ENCODE results near the gene DENND1A.
"Not testable (repeated sequence)": the region's sequence is repeated elsewhere in the genome, so short reads cannot be mapped to it uniquely, and the experiment has no call there.

Gene DENND1A

DNA sequence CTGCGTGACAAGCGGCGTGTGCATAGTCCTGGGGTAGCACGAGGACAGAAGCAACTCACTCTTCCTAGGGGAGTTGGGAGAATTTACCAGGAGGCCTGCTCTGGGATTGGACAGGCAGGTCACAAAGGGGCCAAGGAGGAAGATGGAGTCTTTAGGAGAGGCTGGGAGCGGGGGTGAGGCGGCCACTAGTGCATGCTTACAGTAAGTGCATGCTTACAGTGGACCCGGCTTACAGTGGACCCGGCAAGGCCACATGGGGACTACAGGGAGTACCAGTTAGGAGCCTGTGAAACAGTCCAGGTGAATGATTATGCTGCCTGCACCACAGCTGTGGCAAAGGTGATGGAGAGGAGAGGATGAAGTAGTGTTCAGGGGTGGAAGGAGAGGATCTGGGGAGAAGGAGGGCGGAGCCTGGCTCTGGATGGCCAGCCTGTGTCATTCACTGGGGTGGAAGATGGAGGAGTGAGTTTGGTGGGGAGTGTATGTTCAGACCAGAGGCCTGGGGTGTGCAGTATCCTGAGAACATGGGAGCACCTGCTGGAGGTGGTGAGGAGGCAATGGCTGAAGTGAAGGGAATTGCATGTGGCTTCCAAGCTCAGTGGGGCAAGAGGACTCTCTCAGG, 495.2 kb downstream of the DENND1A start:
- H3K27me3 ChIP-seq (ENCODE audit: control insufficient read depth in 1 of 2, insufficient read depth in 1 of 2, low read length in 2 of 2): no peaks in the 10 kb centered on the region
- no peak overlapping the region for H4K91ac ChIP-seq (ENCODE audit: low read length)
- H3K4me2 ChIP-seq (ENCODE audit: low read length, poor library complexity, severe bottlenecking): no peak overlapping the region
- no peak overlapping the region for H3K27ac ChIP-seq (ENCODE audit: low read length, poor library complexity, severe bottlenecking)
- no peak overlapping the region for H4K8ac ChIP-seq (ENCODE audit: low read length)
- H2BK120ac ChIP-seq (ENCODE audit: low read depth, low read length): no peak overlapping the region
- no peak overlapping the region for H2AFZ ChIP-seq (ENCODE audit: low read depth, low read length)
- H2BK5ac ChIP-seq (ENCODE audit: low read depth, low read length, poor library complexity, severe bottlenecking): no peak overlapping the region
- DNase-seq: peak; percentile 2
- no peak overlapping the region for H2BK15ac ChIP-seq (ENCODE audit: low read depth, poor library complexity, severe bottlenecking)
- no peak overlapping the region for H3K4ac ChIP-seq (ENCODE audit: low read depth in 1 of 2, low read length in 2 of 2)
- no peak overlapping the region for H3K9ac ChIP-seq (ENCODE audit: low read length)
- no peak overlapping the region for H3K18ac ChIP-seq (ENCODE audit: low read depth in 1 of 2, low read length in 2 of 2)
- H3K36me3 ChIP-seq (ENCODE audit: control insufficient read depth in 1 of 2, insufficient read depth in 2 of 2, low read depth in 1 of 2, low read length in 2 of 2): peaks cover 22 to 48% of the 10 kb centered on the region in 2 experiments
- WGBS: 82% methylated on average over 9 of the region's 9 CpGs
- no peaks in the 10 kb centered on the region for H3K79me1 ChIP-seq (replicated peaks; ENCODE audit: low read length, poor library complexity, severe bottlenecking)
- H3K4me1 ChIP-seq (ENCODE audit: control insufficient read depth, insufficient read depth, low read depth, low read length): peaks cover 4% of the 10 kb centered on the region
- no peak overlapping the region for H3K23ac ChIP-seq (ENCODE audit: low read length in 2 of 2)
- no peaks in the 10 kb centered on the region for H3K9me3 ChIP-seq (ENCODE audit: control insufficient read depth, low read length)
- H3K4me3 ChIP-seq (ENCODE audit: insufficient read depth in 1 of 2, low read depth in 1 of 2, low read length in 2 of 2): no peak overlapping the region
- no peak overlapping the region for H2BK12ac ChIP-seq (ENCODE audit: low read length in 2 of 2)
- peak overlapping the region in 1 of 2 experiments; percentile 19 for H3K14ac ChIP-seq (ENCODE audit: low read length in 2 of 2)
- no peak overlapping the region for H2AK5ac ChIP-seq (ENCODE audit: low read length, severe bottlenecking)

DNA sequence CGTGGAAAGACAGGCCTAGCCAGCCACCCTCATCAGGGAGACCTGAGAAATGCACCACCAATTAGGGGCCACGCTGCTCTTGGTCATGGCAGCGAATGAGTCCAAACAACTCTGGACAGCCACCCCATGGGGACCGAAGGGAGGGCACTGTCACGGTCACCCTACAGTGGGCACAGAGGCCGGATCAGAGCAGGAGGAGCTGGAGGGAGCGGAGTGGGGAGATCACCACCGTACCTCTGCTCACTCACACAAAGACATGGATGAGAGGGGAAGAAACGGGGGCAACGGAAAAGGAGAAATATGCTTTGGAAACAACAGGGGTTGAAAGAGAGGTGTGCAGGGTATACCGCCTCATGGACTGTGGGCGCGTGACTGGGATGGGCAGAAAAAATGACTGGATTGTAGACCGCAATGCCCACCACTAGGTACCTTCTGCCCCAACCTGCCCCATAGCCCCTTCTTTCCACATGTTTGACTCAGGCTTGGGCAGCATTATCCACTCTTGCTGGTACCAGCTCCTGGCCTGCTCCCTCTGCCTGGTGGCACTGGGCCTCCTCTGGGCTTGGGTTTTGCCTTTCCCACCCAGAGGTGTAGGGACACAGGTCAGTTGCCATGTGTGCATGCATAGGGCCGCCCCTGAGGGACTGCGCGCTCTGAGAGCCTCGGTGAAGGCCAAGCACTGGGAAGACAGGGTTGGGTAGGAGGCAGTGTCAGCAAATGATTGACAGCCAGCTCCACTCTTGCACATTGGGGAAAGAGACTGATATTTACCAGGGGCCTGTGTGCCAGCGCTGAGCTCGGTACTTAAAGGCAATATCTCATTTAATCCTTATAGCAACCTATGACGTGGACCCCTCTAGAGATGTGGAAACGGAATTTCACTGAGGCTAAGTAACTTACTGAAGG, 497.3 kb downstream of the DENND1A start:
- DNase-seq: no peak
- Histone ChIP-seq H3K36me3 (ENCODE audit: control insufficient read depth in 1 of 2, insufficient read depth in 2 of 2, low read depth in 1 of 2, low read length in 2 of 2) (peaks cover 26 to 33% of the 10 kb centered on the region in 2 experiments), H3K4ac (ENCODE audit: low read depth in 1 of 2, low read length in 2 of 2) (no peak overlapping the region), H3K23ac (ENCODE audit: low read length in 2 of 2) (no peak overlapping the region), H2AFZ (ENCODE audit: low read depth, low read length) (no peak overlapping the region), H2AK5ac (ENCODE audit: low read length, severe bottlenecking) (no peak overlapping the region), H3K27me3 (ENCODE audit: control insufficient read depth in 1 of 2, insufficient read depth in 1 of 2, low read length in 2 of 2) (no peaks in the 10 kb centered on the region), H3K9me3 (ENCODE audit: control insufficient read depth, low read length) (no peaks in the 10 kb centered on the region), H2BK12ac (ENCODE audit: low read length in 2 of 2) (no peak overlapping the region), H3K9ac (ENCODE audit: low read length) (no peak overlapping the region), H4K8ac (ENCODE audit: low read length) (no peak overlapping the region), H3K14ac (ENCODE audit: low read length in 2 of 2) (peak overlapping the region in 1 of 2 experiments; percentile 88), H3K4me2 (ENCODE audit: low read length, poor library complexity, severe bottlenecking) (no peak overlapping the region), H3K79me1 (replicated peaks; ENCODE audit: low read length, poor library complexity, severe bottlenecking) (no peaks in the 10 kb centered on the region), H2BK120ac (ENCODE audit: low read depth, low read length) (no peak overlapping the region), H3K4me3 (ENCODE audit: insufficient read depth in 1 of 2, low read depth in 1 of 2, low read length in 2 of 2) (no peak overlapping the region), H2BK15ac (ENCODE audit: low read depth, poor library complexity, severe bottlenecking) (no peak overlapping the region), H2BK5ac (ENCODE audit: low read depth, low read length, poor library complexity, severe bottlenecking) (no peak overlapping the region), H3K27ac (ENCODE audit: low read length, poor library complexity, severe bottlenecking) (no peak overlapping the region), H4K91ac (ENCODE audit: low read length) (no peak overlapping the region), H3K4me1 (ENCODE audit: control insufficient read depth, insufficient read depth, low read depth, low read length) (no peaks in the 10 kb centered on the region), H3K18ac (ENCODE audit: low read depth in 1 of 2, low read length in 2 of 2) (no peak overlapping the region)
- 99% methylated on average over 19 of the region's 22 CpGs for WGBS

DNA sequence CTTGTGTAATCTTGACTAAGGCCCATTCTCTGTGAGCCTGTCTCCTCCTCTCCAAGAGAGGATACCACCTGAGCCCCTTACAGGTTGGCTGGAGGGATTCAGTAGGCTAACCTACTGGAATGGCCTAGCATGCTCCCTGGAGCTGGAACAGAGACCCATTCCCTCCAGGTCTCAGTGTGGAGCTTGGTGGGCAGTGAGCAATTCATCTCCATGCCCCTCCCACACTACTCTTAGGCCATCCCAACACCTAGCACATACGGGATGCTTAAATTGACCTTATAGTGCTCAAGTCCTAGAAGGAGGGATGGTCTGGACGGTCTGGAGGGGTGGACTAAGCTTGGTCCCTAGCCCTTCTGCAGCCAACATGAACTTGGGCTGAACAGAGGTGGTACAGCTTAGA, 498.3 kb downstream of the DENND1A start:
- Histone ChIP-seq H3K4me3 (ENCODE audit: insufficient read depth in 1 of 2, low read depth in 1 of 2, low read length in 2 of 2) (no peak overlapping the region), H3K14ac (ENCODE audit: low read length in 2 of 2) (no peak overlapping the region), H3K27me3 (ENCODE audit: control insufficient read depth in 1 of 2, insufficient read depth in 1 of 2, low read length in 2 of 2) (no peaks in the 10 kb centered on the region), H3K9ac (ENCODE audit: low read length) (no peak overlapping the region), H3K79me1 (replicated peaks; ENCODE audit: low read length, poor library complexity, severe bottlenecking) (no peaks in the 10 kb centered on the region), H3K4me1 (ENCODE audit: control insufficient read depth, insufficient read depth, low read depth, low read length) (no peaks in the 10 kb centered on the region), H3K9me3 (ENCODE audit: control insufficient read depth, low read length) (no peaks in the 10 kb centered on the region), H3K4me2 (ENCODE audit: low read length, poor library complexity, severe bottlenecking) (no peak overlapping the region), H4K91ac (ENCODE audit: low read length) (no peak overlapping the region), H3K18ac (ENCODE audit: low read depth in 1 of 2, low read length in 2 of 2) (no peak overlapping the region), H2BK5ac (ENCODE audit: low read depth, low read length, poor library complexity, severe bottlenecking) (no peak overlapping the region), H2BK12ac (ENCODE audit: low read length in 2 of 2) (no peak overlapping the region), H2BK120ac (ENCODE audit: low read depth, low read length) (no peak overlapping the region), H3K4ac (ENCODE audit: low read depth in 1 of 2, low read length in 2 of 2) (no peak overlapping the region), H2BK15ac (ENCODE audit: low read depth, poor library complexity, severe bottlenecking) (no peak overlapping the region), H4K8ac (ENCODE audit: low read length) (no peak overlapping the region), H3K36me3 (ENCODE audit: control insufficient read depth in 1 of 2, insufficient read depth in 2 of 2, low read depth in 1 of 2, low read length in 2 of 2) (peaks cover 26 to 30% of the 10 kb centered on the region in 2 experiments), H2AK5ac (ENCODE audit: low read length, severe bottlenecking) (no peak overlapping the region), H3K27ac (ENCODE audit: low read length, poor library complexity, severe bottlenecking) (no peak overlapping the region), H2AFZ (ENCODE audit: low read depth, low read length) (no peak overlapping the region), H3K23ac (ENCODE audit: low read length in 2 of 2) (no peak overlapping the region)
- WGBS: 88% methylated on average over 2 of the region's 2 CpGs
- DNase-seq: no peak

DNA sequence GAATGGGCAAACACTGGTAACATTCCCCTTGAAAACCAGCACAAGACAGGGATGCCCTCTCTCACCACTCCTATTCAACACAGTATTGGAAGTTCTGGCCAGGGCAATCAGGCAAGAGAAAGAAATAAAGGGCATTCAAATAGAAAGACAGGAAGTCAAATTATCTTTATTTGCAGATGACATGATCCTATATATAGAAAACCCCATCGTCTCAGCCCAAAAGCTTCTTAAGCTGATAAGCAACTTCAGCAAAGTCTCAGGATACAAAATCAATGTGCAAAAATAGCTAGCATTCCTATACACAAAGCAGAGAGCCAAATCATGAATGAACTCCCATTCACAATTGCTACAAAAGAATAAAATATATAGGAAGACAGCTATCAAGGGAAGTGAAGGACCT, 501.5 kb downstream of the DENND1A start:
- not testable (repeated sequence) for H3K18ac ChIP-seq (ENCODE audit: low read depth in 1 of 2, low read length in 2 of 2); H4K8ac ChIP-seq (ENCODE audit: low read length); H2AFZ ChIP-seq (ENCODE audit: low read depth, low read length); H3K9ac ChIP-seq (ENCODE audit: low read length); H3K23ac ChIP-seq (ENCODE audit: low read length in 2 of 2); H2BK5ac ChIP-seq (ENCODE audit: low read depth, low read length, poor library complexity, severe bottlenecking); H3K4me1 ChIP-seq (ENCODE audit: control insufficient read depth, insufficient read depth, low read depth, low read length); H3K4me2 ChIP-seq (ENCODE audit: low read length, poor library complexity, severe bottlenecking); H2BK15ac ChIP-seq (ENCODE audit: low read depth, poor library complexity, severe bottlenecking); H3K27me3 ChIP-seq (ENCODE audit: control insufficient read depth in 1 of 2, insufficient read depth in 1 of 2, low read length in 2 of 2); H2BK120ac ChIP-seq (ENCODE audit: low read depth, low read length); H3K4ac ChIP-seq (ENCODE audit: low read depth in 1 of 2, low read length in 2 of 2); H4K91ac ChIP-seq (ENCODE audit: low read length); H3K9me3 ChIP-seq (ENCODE audit: control insufficient read depth, low read length); H3K79me1 ChIP-seq (replicated peaks; ENCODE audit: low read length, poor library complexity, severe bottlenecking); H3K4me3 ChIP-seq (ENCODE audit: insufficient read depth in 1 of 2, low read depth in 1 of 2, low read length in 2 of 2); H3K14ac ChIP-seq (ENCODE audit: low read length in 2 of 2); DNase-seq; H3K27ac ChIP-seq (ENCODE audit: low read length, poor library complexity, severe bottlenecking); H2BK12ac ChIP-seq (ENCODE audit: low read length in 2 of 2); H2AK5ac ChIP-seq (ENCODE audit: low read length, severe bottlenecking)
- WGBS: 85% methylated on average over 1 of the region's 1 CpG
- H3K36me3 ChIP-seq (ENCODE audit: control insufficient read depth in 1 of 2, insufficient read depth in 2 of 2, low read depth in 1 of 2, low read length in 2 of 2): peaks cover 21 to 23% of the 10 kb centered on the region in 2 experiments
